Heart right ventricle (tissue), 16 donors: ENCODE measurements around the gene PBXIP1. TPM values are rescaled to one million over a fixed set of nuclear protein-coding genes. Genes with fewer than 3 reads are reported as not detected.
A peak's percentile ranks its signal among the peaks of the same experiment; 100 is the strongest.
"Not testable (repeated sequence)": the region's sequence is repeated elsewhere in the genome, so short reads cannot be mapped to it uniquely, and the experiment has no call there.

ENCODE experiments used
- ATAC-seq, 8 donors: fragments of 200-7000 bp; cut with Tn5 transposase; one replicate each; pipeline ENCODE4 v1.9.1; 2020; ENCODE audit warnings: mild to moderate bottlenecking in 8 of 8, moderate library complexity in 8 of 8, moderate number of reproducible peaks in 1 of 8
- DNase-seq, 2 donors: peaks; one replicate each; pipeline ENCODE4 v3.0.0-alpha.2; 2020
- H3K27ac ChIP-seq, 10 donors: fragments of 200-600 bp; sonication (generic) in 2 of 10; one replicate each; pipeline versions ENCODE4 v1.5.0 to v1.8.0; 2020 to 2022; ENCODE audit warnings: mild to moderate bottlenecking in 3 of 10
- H3K27me3 ChIP-seq, 7 donors: fragments of 200-600 bp; one replicate each; pipeline ENCODE4 v1.8.0; 2021 to 2022; ENCODE audit warnings: mild to moderate bottlenecking in 2 of 7
- H3K36me3 ChIP-seq, 9 donors: fragments of 200-600 bp; sonication (generic) in 1 of 9; one replicate each; pipeline versions ENCODE4 v1.5.0 to v1.8.0; 2020 to 2022; ENCODE audit warnings: mild to moderate bottlenecking in 2 of 9
- H3K4me1 ChIP-seq, 9 donors: fragments of 200-600 bp; sonication (generic) in 1 of 9; one replicate each; pipeline versions ENCODE4 v1.5.0 to v1.8.0; 2020 to 2022; ENCODE audit warnings: mild to moderate bottlenecking in 4 of 9
- H3K4me3 ChIP-seq, 10 donors: fragments of 200-600 bp; sonication (generic) in 2 of 10; one replicate each; pipeline versions ENCODE4 v1.5.0 to v1.8.0; 2020 to 2022; ENCODE audit warnings: mild to moderate bottlenecking in 7 of 10, moderate library complexity in 2 of 10
- H3K9me3 ChIP-seq, 11 donors: fragments of 200-600 bp in 10 of 11; sonication (generic) in 2 of 11; one replicate each; pipeline versions ENCODE4 v1.5.0 to v1.8.0; 2013 to 2022; ENCODE audit warnings: mild to moderate bottlenecking in 2 of 11, control low read depth in 1 of 11, moderate library complexity in 1 of 11
- CTCF ChIP-seq, 9 donors: fragments of 200-600 bp; sonication (generic) in 2 of 9; IDR thresholded peaks; one replicate each; pipeline versions ENCODE4 v1.5.0 to v1.8.0; 2021 to 2022; ENCODE audit warnings: antibody characterized with exemption in 9 of 9, mild to moderate bottlenecking in 5 of 9, moderate library complexity in 1 of 9
- WGBS, 2 donors: extraction: QIAGEN DNeasy Blood & Tissue Kit; methylation state at CpG; one replicate each; pipeline ENCODE4 v1.1.7; 2013; ENCODE audit warnings: inconsistent platforms in 1 of 2; 5-methylcytosine and 5-hydroxymethylcytosine counted together
- intact Hi-C, 10 donors: fragments of 100-400 bp; cut with DNase I; formaldehyde crosslinking; loops; one replicate each; pipeline versions ENCODE4 v1.11.1 to v1.14.2; 2022
- polyA plus RNA-seq, 2 donors: library from polyadenylated mRNA; stranded (reverse); fragments of 200-250 nt; gene quantifications; one replicate each; pipeline ENCODE4 v1.2.3, GENCODE V29; 2013
- total RNA-seq, 10 donors: library from RNA; stranded (reverse); fragmentation: NEBNext Ultra II Directional in 3 of 10; extraction: Animal tissue kit (Norgen Biotek cat#: 25700) in 3 of 10; gene quantifications; one replicate each; pipeline versions ENCODE4 v1.2.1 to v1.2.4, GENCODE V29; 2021 to 2023
- donor health status: Arrhythmogenic right ventricular cardiomyopathy.
- donor health status: ischemic (EF 13 %, LVEDD 7.1; RV severe dilation, severe dysfunction).
- donor health status: healthy with polysubstance abuse.
- donor health status: DM: no; HTN: yes; CAD: no.
- donor health status: DM: no; HTN: no; CAD: no.
- donor health status: ischemic (EF 25% LVEDD 6.9; RV normal size, moderate dysfunction).
- donor health status: ischemic (EF 25% LVEDD 5.7; RV mildly dilated, moderate dysfunction).
- donor health status: healthy.
- donor health status: DM: yes; HTN: yes; CAD: no.
- donor health status: Ischemic cardiomyopathy.
- donor health status: ischemic (EF 35%, LVEDD 5.7; RV mildly dilated, moderate dysfunction).
- donor health status: nonischemic (EF 11% LVEDD 7.7; RV severe dilation, severe dysfunction).
- donor health status: DM: yes; HTN: yes; CAD: no.
- donor health status: PGD.
- donor health status: ischemic (EF 29% LVEDD 5.4; RV normal size, mild dysfunction).
- donor health status: nonischemic (EF 23%, LVEDD 6.1; RV moderate dilation, normal function).

Gene PBXIP1
- total and polyA plus RNA-seq, 12 donors = 25.4 to 75.0 (median 46.0) TPM

GRCh38 chr1:154982341-154982740 lies 26.4 kb upstream of the PBXIP1 start:
- peaks cover 0 to 31% (median 4%) of the 10 kb centered on the region in 9 donors for H3K36me3 ChIP-seq
- TF ChIP-seq CTCF (IDR thresholded peaks at IDR 0.05) = no peak
- no peaks in the 10 kb centered on the region for H3K27me3 ChIP-seq
- intact Hi-C loops = loop anchor here in 1 of 10 donors (2.0 kb wide), 1 partner anchor 16 kb away; no protein-coding TSS in a partner anchor
- DNase-seq (no peak), ATAC-seq (no peak)
- WGBS, 2 donors = 62 to 66% methylated on average over 6 of the region's 6 CpGs
- H3K9me3 ChIP-seq = no peaks in the 10 kb centered on the region
- H3K4me1 ChIP-seq = peaks cover 7 to 32% (median 17%) of the 10 kb centered on the region in 9 donors
- peak overlapping the region in 9 of 10 donors; percentile 14 to 81 (median 73) for H3K4me3 ChIP-seq
- H3K27ac ChIP-seq = peak overlapping the region in 4 of 10 donors; percentile 36 to 87 (median 56)

- Histone ChIP-seq H3K36me3 (peaks cover 0 to 23% (median 4%) of the 10 kb centered on the region in 9 donors), H3K27me3 (no peaks in the 10 kb centered on the region), H3K4me3 (no peak overlapping the region), H3K4me1 (peaks cover 4 to 34% (median 16%) of the 10 kb centered on the region in 9 donors), H3K27ac (no peak overlapping the region), H3K9me3 (no peaks in the 10 kb centered on the region)
- intact Hi-C loops = loop anchor here in 1 of 10 donors (10.0 kb wide), 1 partner anchor 76 kb away; the partner anchor contains the start of gene ADAM15
- ATAC-seq (no peak), DNase-seq (no peak)
- TF ChIP-seq CTCF (IDR thresholded peaks at IDR 0.05) = no peak
- 93 to 96% methylated on average over 3 of the region's 3 CpGs for WGBS, 2 donors
Observed at GRCh38 chr1:154978360-154978759, 22.5 kb upstream of the PBXIP1 start.

- intact Hi-C loops = loop anchor here in 1 of 10 donors (10.0 kb wide), 1 partner anchor 77 kb away; the partner anchor contains the start of gene ADAM15
- peaks cover 0 to 23% (median 4%) of the 10 kb centered on the region in 9 donors for H3K36me3 ChIP-seq
- WGBS, 2 donors = 78 to 83% methylated on average over 3 of the region's 3 CpGs
- DNase-seq, H3K9me3 ChIP-seq, H3K4me3 ChIP-seq, H3K27me3 ChIP-seq, ATAC-seq: not testable (repeated sequence)
- H3K4me1 ChIP-seq = peaks cover 7 to 39% (median 22%) of the 10 kb centered on the region in 9 donors
- H3K27ac ChIP-seq = peak overlapping the region in 1 of 10 donors; percentile 97
Observed at GRCh38 chr1:154977762-154978161, 21.9 kb upstream of the PBXIP1 start.

- peaks cover 0 to 23% (median 4%) of the 10 kb centered on the region in 9 donors for H3K36me3 ChIP-seq
- peak overlapping the region; percentile 41 to 89 (median 66) for H3K4me3 ChIP-seq
- no peak for TF ChIP-seq CTCF (IDR thresholded peaks at IDR 0.05)
- ATAC-seq (no peak), DNase-seq (peak; percentile 45 to 63)
- intact Hi-C loops = loop anchor here in 4 of 10 donors (1.0 to 10.0 kb wide), 3 partner anchors 8 to 79 kb away; partner anchors contain the start of genes ADAM15 (in 1 of the 4) and FLAD1 (in 1 of the 4)
- no peaks in the 10 kb centered on the region for H3K9me3 ChIP-seq
- peak overlapping the region; percentile 71 to 100 (median 96) for H3K27ac ChIP-seq
- no peaks in the 10 kb centered on the region for H3K27me3 ChIP-seq
- WGBS, 2 donors = 1% methylated on average over 24 of the region's 24 CpGs
- H3K4me1 ChIP-seq = peaks cover 17 to 52% (median 37%) of the 10 kb centered on the region in 9 donors
Observed at GRCh38 chr1:154975409-154976059, 19.6 kb upstream of the PBXIP1 start.
